Effector CD4-positive, alpha-beta T cell (primary cell): Measurements from ENCODE around the gene TMEM181.
"Not testable (repeated sequence)": the region's sequence is repeated elsewhere in the genome, so short reads cannot be mapped to it uniquely, and the experiment has no call there.

ENCODE experiments used
- DNase-seq: peaks from one replicate; pipeline ENCODE4 v3.0.0-alpha.2; 2020

TMEM181 gene

DNA sequence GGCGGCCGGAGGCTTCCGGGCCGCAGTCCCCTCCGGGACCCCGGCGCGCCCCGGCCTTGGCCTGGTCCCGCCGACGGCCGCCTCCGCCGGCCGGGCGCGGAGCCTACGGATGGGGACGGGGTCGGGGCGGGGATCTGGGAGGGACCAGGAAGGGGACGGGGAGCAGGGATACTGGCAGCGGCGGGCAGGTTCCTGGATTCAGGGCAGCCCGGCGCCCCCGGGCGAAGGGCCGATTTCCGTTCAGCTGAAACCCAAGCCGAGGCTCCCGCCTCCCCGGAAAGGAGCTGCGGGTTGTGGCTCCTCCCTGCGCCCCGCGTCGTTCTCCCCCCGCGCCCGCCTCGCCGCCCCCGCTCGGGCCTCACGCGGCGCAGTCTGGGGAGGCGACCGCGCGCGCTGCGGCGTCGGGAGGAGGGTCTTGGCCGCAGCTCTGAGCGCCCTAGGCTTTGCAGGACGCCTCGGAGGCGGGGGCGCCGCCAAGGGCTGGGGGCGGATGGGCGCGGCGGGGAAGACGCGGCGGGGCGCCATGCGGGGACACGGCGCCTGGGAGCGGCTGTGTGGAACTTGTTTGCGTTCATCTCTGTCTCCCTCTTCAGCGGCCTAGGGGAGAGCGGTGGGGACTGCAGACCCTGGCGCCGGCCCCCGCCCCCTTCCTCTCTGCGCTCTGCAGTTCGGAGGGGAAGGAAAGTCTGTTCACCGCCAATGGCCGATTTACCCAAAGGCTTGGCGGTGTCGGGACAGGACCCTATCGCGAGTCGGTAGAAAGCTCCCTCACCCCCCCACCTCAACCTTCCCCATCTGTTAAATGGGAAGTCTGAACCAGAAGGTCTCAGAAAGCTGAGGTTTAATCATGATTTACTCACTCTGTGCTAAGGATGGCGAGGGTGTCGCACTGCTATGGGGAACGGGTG lies 22.7 kb upstream of the TMEM181 start:
- DNase-seq = no peak

DNA sequence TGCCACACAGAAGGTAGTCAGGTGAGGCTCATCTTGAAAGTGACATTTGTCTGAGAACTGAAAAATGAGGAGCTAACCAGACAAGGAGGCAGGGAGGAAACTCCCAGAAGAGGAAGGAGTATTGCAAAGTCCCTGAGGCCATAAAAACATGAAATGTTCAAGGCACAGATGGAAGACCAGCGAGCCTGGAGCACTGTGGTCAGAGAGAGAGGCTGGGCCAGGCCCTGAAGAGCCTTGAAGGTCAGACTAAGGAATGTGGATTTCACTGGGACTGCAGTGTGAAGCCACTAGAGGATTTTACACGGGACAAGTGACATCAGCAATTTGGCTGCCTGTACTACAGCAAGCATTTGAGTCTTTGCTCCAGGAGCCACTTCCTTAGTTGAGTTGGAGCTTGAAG lies 21.1 kb upstream of the TMEM181 start:
- no peak for DNase-seq

- DNase-seq = no peak
Measured at GRCh38 chr6:158539413-158539812, 20.5 kb upstream of the TMEM181 start.

DNA sequence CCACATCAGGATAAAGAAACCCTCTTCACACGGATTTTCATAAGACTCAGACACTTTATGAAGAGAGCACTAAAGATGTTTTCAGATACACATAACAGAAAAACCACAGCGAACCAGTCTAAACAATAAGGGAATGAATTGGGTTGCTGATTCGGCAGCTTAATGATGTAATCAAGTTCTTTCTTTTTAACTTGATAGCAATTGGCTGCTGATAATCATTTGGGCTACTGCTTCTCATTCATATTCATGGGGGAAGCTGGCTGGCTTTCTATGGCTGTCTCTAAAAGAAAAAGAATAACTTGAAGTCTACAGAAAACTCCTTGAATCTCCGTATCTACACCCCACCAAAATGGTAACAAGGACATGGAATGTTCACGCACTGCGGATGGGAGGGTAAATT lies 20.0 kb upstream of the TMEM181 start:
- DNase-seq = no peak

DNA sequence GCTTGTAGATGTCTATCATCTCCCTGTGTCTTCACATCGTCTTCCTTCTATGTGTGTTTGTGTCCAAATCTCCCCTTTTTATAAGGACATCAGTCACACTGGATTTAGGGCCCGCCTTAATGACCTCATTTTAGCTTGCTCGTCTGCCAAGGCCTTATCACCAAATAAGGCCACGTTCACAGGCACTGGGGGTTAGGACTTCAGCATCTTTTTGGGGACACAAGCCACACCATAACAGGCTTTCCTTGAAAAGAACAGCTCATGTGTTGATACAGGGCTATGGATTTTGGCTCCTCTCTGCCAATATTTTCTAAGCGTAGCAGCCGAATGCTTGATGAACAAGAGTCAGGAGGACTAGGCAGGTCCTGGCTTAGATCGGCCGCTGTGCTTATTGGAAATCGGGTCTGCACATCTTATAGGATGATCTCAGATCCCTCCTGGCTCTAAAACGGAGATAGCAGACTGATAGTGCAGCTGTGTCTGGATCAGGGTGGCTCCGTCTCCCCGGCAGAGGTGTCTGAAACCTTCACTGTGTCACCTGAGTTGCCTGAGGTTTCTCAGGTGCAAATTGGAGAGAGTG lies 16.2 kb upstream of the TMEM181 start:
- no peak for DNase-seq

GRCh38 chr6:158544428-158544827 lies 15.5 kb upstream of the TMEM181 start:
- no peak for DNase-seq

- no peak for DNase-seq
Measured at GRCh38 chr6:158545043-158545966, 14.6 kb upstream of the TMEM181 start.

DNA sequence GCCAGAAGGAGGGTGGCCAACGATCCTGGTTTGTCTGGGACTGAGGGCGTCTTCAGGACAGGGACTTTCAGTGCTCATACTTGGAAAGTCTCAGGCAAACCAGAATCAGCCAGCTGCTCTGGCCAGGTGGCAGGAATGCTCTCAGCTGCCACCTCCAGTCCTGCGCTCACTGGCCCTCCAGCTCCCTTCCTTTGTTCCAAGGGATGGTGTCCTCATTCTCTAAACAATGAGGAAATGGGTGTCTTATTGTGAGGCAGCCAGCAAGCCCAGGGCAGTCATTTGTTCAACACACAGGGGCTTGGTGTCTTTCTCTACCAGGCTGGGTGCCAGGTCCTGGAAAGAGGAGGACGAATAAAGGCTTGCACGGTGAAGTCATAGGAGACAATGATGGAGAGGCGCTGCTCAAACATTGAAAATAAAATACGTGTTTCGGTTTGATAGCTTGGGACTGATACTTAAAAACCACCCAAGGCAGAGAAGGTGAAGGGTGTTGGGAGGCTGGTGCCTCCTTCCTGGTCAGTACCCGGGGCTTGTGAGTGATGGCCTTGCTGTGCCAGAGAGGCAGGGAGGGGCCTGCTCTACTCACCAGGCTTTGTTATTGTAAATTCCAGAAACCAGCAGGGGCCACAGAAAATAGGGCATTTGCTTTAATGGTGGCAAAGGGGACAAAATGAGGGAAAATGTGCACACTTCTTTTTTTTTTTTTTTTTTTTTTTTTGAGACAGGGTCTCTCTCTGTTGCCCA lies 11.3 kb upstream of the TMEM181 start:
- no peak for DNase-seq

- DNase-seq = no peak
Measured at GRCh38 chr6:158552055-158552795, 7.7 kb upstream of the TMEM181 start.

DNA sequence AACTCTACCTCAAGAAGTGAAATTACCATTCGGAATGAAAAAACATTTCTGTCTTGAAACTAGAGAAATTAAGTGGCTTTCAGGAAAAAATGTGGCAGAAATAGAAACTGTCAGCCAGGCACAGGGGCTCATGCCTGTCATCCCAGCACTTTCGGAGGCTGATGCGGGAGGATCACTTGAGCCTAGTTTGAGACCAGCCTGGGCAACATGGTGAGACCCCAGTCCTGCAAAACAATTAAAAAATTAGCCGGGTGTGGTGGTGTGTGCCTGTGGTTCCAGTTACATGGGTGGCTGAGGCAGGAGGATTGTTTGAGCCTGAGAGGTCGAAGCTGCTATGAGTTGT lies 7.1 kb upstream of the TMEM181 start:
- no peak for DNase-seq

DNA sequence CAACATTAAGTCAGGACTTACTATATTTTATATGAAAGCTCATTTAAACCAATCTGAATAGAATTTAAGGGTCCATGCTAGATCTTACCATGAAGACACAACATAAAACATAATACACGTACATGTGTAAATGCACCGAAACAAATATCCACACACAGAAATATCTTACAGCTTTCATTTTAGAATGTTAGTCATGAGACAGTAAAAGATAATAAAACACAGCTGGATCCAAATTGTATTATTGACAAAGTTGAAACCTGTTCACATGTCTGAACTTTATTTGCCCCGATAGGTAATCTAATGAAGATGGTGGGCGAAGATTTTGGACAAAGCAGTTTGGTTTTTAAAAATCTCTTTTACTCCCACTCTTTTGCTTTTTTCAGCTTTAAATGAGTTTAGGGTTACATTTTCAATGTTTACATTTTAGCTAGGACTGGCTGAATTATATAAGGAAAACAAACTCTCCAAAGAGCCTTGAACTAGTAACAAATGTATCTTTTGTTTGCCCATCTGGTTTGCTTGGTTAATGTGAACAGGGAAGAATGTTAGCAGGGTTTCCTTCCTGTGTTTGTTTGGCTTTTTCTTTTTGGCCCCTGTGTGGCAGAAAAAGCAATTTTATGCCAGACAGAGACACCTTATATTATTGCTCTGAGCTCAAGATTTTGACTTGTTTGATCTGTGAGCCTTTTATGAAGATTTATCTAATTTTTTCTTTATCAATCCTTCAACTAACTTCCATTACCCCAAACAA lies 5.1 kb upstream of the TMEM181 start:
- DNase-seq = no peak

DNA sequence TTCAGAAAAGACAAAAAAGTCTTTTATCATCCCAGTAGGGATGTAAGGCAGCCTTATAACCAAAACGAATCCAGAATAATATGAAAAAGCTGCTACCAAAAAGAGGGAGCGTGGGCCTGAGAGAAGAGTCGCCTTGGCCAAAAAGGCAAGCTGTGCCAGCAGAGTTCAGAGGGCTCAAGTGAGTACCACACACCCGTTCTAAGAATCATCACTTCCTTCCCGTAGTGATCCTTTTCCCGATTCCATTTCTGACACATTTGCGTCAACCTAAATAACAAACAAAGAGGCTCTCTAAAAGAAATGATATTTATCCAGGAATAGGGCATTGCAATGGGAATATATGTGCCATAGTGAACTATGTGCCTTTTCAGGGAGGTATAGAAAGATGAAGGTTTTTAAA lies 3.8 kb upstream of the TMEM181 start:
- DNase-seq = no peak

DNA sequence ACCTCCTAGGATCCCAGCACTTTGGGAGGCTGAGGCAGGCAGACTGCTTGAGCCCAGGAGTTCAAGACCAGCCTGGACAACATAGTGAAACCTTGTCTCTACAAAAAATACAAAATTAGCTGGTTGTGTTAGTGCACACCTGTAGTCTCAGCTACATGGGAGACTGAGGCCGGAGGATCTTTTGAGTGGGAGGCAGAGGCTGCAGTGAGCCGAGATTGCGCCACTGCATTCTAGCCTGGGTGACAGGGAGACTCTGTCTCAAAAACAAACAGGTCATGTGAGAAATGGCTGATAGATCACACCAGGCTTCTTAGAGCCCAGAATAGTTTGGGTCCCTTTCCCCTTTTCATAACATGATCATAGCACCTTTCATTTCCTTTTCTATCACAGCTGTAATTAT lies 2.8 kb upstream of the TMEM181 start:
- not testable (repeated sequence) for DNase-seq

DNA sequence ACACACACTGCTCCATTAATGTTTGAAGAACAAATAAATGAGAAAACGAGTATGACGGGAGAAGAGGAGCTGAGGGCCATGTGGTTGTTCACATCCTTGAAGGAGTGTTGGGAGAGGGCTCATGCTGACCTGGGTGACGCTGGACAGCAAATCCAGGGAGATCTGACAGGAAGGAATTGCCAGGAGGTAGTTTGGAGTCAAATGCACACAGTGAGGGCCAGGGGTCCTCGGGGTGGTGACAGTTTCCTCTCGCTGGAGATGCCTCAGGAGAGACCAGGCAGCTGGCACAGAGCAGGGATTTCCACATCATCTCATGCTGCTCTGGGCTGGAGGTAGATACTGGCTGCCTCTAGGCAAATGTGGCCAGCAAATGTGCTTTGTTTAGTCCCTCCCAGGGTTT lies 2.0 kb upstream of the TMEM181 start:
- DNase-seq = no peak

DNA sequence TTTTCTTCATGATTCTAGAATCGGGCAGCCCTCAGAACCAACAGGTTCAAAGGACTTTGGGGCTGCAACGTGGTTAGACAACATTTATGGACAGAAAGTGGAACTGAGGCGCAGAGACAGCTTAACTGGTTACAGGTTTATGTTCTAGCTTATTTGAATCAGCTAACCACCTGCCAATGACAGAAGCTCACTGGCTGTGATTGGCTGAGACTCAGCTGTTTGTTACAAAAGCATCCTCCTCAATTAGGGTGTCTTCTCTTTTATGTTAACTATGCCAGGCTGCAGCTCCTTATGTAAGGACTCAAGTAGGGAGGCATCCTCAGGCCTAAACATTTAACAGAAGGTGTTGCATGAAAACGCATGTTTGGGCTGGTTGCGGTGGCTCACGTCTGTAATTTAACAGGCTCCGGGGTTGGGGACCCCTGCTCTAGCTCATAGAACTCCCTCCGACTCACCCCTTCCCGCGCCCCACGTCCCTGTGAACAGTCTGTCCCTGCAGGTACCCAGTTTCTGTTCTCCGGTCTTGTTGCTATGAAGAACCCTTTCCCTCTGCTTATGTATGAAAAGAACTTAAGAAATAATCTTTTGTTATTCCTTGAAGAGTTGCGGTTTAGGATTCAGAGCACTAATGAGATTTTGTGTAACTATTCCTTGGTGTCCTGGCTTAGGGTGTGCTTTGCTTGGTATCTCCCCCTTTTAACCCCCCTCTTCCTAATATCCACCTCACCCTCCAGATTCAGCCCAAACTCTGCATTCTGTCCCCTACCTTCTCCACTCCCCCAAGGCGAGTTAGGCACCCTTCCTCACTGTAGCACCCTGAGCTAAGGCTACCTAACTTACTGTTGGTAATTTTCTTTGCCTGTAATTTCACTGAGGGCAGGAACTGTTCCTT lies 1.2 kb upstream of the TMEM181 start:
- no peak for DNase-seq

DNA sequence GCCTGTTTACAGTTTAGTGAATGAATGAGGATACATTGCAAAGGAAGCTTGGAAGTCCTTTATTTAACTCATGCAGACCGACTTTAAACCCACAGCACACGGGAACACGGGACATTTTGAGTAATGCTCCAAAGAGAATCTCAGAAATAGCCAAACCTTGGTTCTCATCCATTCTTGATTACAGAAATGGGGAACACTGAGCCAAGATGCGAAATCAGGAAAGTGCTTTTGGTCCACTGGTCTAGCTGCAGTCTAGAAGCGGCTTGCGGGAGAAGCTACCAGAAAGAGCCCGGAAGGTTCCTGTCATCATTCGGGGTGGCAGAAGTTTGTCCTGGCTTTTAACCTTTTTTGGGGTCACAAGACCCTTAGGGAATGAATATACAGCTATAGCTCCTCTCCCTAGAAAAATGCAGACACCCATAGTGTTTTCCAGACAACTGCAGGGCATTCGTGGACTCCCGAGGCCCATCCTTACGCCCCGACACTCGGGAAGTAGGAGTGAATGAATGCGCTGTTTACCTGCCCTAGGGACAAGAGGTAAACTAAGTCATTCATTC lies 475 bp upstream of the TMEM181 start:
- no peak for DNase-seq

GRCh38 chr6:158560836-158561320 lies 987 bp downstream of the TMEM181 start:
- no peak for DNase-seq

DNA sequence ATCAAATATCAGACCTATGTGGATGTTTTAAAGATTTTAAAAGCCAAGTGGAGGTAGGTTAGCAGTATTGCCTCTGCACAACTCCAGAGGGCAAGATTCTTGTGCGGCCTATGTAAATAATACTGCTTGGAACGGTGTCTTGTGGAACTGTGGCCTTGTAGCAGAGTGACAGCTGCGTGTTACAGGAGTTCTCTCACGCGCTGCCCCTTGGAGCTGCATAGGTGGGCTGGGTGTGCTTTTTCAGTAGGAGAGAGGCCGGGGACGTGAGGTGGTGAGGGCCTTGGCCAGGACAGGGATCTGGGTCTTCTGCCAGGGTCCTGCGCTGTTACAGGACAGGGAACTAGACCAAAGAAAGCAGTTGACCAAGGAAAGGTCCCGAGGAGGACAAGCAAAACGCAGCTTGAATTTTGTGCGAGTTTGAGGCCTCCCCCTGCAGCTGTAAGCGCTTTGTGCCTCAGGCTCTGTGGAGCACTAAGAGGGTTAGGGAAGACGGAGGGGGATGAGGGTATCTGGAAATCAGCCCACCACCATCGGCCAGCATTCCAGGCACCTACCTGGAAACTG lies 1.5 kb downstream of the TMEM181 start:
- DNase-seq = no peak

DNA sequence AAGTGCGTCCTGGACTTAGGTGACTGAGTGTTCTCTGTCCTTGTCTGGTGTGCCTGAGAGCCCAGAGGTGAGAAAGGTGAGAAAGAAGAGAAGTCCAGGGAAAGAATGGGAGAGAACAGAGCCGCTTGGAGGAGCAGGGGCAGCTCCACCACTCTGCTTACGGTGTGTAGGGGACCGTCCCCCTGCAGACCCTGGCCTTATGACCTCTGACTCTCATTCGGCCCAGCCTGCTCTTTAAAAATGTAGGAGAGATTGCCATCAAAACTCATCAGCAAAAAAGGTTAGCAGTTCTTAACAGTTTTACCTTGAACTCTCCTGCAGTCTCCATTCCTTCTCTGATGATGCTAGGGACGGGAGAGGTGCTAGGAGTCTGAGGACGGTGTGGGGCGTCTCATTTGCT lies 2.0 kb downstream of the TMEM181 start:
- no peak for DNase-seq
